Measurements from ENCODE around the gene SOAT2.

DNA sequence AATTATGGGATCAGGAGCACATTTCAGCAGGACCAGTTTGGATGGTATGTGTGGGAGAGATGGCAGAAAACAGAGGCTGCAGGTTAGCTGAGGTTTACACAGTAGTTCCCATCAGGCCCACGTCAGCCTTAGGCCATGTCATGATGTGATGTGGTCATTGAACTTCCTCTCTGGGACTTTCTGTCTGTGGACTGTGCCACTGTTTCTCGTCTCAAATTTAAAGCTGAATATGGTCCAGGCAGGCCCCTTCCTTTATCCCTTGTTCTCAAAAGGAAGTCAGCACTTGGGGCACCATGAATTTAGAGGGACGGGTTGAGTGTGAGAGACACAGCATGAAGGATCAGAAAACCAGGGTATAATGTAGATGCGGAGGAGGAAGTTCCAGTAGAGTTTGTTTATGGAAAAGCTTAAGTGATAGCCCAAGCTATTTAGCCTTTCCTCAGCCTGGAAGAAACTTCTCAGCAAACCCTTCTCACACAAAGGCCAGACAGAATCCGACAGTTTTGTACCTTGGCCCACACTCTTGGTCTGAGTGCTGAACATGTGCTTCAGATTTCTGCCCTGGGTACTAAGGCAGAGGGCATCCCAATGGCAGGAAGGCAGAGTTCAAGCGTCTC lies 9.4 kb upstream of the SOAT2 start:
- TF ChIP-seq, protein P1, sequence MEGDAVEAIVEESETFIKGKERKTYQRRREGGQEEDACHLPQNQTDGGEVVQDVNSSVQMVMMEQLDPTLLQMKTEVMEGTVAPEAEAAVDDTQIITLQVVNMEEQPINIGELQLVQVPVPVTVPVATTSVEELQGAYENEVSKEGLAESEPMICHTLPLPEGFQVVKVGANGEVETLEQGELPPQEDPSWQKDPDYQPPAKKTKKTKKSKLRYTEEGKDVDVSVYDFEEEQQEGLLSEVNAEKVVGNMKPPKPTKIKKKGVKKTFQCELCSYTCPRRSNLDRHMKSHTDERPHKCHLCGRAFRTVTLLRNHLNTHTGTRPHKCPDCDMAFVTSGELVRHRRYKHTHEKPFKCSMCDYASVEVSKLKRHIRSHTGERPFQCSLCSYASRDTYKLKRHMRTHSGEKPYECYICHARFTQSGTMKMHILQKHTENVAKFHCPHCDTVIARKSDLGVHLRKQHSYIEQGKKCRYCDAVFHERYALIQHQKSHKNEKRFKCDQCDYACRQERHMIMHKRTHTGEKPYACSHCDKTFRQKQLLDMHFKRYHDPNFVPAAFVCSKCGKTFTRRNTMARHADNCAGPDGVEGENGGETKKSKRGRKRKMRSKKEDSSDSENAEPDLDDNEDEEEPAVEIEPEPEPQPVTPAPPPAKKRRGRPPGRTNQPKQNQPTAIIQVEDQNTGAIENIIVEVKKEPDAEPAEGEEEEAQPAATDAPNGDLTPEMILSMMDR (IDR thresholded peaks at IDR 0.05; ENCODE audit: low read length) = no peak
- TF ChIP-seq EZH2 (optimal IDR thresholded peaks at IDR 0.05; ENCODE audit: low read depth, low read length) = no peak
- no peak for TF ChIP-seq EZH2phosphoT487 (IDR thresholded peaks at IDR 0.05; ENCODE audit: low read length)
